Measurements from ENCODE around the gene TOX2. TPM values are rescaled to one million over a fixed set of nuclear protein-coding genes. Genes with fewer than 3 reads are reported as not detected.

The TOX2 gene
- total RNA-seq, 1 donor from 2014 or later, result not detected

DNA sequence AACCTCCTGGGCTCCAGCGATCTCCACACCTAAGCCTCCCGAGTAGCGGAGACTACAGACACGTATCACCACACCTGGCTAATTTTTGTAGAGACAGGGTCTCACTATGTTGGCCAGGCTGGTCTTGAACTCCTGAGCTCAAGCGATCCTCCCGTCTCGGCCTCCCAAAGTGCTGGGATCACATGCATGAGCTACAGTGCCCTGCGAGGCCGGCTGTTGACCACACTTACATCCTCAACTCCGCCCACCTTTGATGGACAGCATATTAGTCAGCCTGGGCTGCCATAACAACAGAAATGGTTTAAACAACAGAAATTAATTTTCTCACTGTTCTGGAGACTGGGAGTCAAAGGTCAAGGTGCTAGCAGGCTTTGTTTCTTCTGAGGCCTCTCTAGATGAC lies 164.6 kb downstream of the TOX2 start:
- Histone ChIP-seq H3K27me3 (ENCODE audit: control insufficient read depth, insufficient read depth, low read length) (no peaks in the 10 kb centered on the region), H3K36me3 (ENCODE audit: control insufficient read depth, insufficient read depth, low read length) (no peaks in the 10 kb centered on the region), H3K4me3 (ENCODE audit: low read depth, low read length) (no peak overlapping the region)
- DNase-seq (ENCODE audit: low read depth) (no peak), FAIRE-seq (no peak)
- TF ChIP-seq, protein P1, sequence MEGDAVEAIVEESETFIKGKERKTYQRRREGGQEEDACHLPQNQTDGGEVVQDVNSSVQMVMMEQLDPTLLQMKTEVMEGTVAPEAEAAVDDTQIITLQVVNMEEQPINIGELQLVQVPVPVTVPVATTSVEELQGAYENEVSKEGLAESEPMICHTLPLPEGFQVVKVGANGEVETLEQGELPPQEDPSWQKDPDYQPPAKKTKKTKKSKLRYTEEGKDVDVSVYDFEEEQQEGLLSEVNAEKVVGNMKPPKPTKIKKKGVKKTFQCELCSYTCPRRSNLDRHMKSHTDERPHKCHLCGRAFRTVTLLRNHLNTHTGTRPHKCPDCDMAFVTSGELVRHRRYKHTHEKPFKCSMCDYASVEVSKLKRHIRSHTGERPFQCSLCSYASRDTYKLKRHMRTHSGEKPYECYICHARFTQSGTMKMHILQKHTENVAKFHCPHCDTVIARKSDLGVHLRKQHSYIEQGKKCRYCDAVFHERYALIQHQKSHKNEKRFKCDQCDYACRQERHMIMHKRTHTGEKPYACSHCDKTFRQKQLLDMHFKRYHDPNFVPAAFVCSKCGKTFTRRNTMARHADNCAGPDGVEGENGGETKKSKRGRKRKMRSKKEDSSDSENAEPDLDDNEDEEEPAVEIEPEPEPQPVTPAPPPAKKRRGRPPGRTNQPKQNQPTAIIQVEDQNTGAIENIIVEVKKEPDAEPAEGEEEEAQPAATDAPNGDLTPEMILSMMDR (IDR thresholded peaks at IDR 0.05; ENCODE audit: insufficient read depth, low read length, severe bottlenecking), result no peak

DNA sequence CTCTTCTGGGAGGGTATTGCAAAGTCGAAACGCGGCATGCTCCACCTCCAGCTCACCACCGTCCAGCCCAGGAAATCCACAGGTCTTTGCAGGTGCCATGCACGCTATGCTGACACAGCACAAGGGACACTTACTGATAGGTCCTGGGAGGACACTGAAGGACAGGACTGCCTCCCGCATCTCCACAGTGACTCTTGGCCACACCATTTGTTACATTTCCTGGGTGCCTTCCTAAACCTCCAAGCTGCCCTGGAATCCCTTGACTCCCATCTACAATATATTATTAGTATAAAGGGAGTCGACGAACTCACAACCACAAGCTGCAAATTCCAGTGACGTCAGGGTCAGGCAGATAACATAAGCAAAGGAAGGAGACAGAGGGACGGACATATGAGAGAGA lies 165.4 kb downstream of the TOX2 start:
- no peaks in the 10 kb centered on the region for H3K27me3 ChIP-seq (ENCODE audit: control insufficient read depth, insufficient read depth, low read length)
- no peak for FAIRE-seq
- DNase-seq (ENCODE audit: low read depth), result no peak
- H3K36me3 ChIP-seq (ENCODE audit: control insufficient read depth, insufficient read depth, low read length), result no peaks in the 10 kb centered on the region
- TF ChIP-seq, protein P1 (IDR thresholded peaks at IDR 0.05; ENCODE audit: insufficient read depth, low read length, severe bottlenecking), result no peak
- H3K4me3 ChIP-seq (ENCODE audit: low read depth, low read length), result no peak overlapping the region

DNA sequence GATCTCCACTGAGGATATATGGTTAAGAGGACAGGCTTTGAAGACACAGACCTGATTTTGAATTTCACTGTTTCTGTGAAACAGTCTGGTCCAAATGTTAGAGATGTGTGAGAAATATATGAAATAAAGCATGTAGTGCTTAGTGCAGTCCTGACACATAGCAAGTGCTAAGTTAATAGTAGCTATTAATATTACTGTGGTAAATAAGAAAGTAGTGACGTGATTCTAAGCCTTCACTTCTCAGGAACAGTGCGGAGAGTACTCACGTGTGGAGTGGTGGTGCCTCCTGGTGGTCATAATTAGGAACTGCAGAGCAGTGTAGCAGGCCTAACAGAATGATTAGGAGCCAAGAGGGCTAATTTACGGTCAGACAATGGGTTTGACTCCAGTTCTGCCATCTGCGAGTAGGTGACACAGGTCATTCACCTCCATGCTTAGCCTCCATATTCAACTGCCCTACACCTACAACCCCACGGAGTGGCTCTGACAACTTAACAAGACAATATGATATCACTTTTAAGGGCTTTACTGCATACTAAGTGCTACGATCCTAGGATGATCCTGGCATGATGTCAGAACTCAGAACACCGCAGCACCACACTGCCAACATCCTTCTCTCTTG lies 166.1 kb downstream of the TOX2 start:
- FAIRE-seq, result no peak
- TF ChIP-seq, protein P1 (IDR thresholded peaks at IDR 0.05; ENCODE audit: insufficient read depth, low read length, severe bottlenecking), result peak; percentile 89
- Histone ChIP-seq H3K27me3 (ENCODE audit: control insufficient read depth, insufficient read depth, low read length) (no peaks in the 10 kb centered on the region), H3K36me3 (ENCODE audit: control insufficient read depth, insufficient read depth, low read length) (no peaks in the 10 kb centered on the region), H3K4me3 (ENCODE audit: low read depth, low read length) (no peak overlapping the region)
- peak; percentile 65 for DNase-seq (ENCODE audit: low read depth)

DNA sequence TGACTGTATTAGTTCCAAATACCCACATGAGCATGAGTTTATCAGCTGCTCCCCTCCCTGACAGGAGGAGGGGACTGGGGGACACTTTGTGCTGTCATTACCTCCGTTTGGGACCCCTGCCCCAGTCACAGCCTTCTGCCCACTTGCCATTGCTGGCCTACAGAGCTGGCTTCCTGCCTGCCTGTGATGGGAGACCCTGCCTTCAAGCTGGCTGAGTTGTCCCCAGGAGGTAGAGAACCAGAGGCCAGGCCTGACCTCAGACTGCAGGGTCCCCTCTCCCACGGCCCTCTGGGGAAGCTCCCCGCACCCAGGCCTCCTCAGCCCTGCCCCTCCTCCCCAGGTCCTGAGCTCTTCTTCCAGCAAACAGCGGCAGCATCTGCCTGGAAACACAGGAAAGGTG lies 166.8 kb downstream of the TOX2 start:
- Histone ChIP-seq H3K27me3 (ENCODE audit: control insufficient read depth, insufficient read depth, low read length) (no peaks in the 10 kb centered on the region), H3K4me3 (ENCODE audit: low read depth, low read length) (no peak overlapping the region), H3K36me3 (ENCODE audit: control insufficient read depth, insufficient read depth, low read length) (no peaks in the 10 kb centered on the region)
- FAIRE-seq (no peak), DNase-seq (ENCODE audit: low read depth) (no peak)
- TF ChIP-seq, protein P1 (IDR thresholded peaks at IDR 0.05; ENCODE audit: insufficient read depth, low read length, severe bottlenecking), result no peak

DNA sequence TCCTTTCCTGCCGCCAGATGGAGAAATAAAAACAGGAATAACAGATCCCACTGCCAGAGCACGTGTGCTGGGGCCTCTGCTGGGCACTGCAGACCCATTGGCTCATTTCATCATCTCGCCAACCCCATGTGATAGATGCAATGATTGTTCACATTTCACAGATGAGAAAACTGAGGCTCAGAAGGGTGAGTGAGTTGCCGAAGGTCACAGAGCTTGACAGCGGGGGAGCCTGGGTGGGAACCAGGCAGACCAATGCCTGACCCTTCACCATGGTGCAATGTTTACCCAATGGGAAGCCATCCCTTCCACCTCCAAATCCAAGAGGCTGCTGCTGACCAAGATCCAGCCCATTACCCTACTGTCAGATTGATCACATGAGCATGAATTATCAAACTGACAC lies 167.2 kb downstream of the TOX2 start:
- FAIRE-seq, result no peak
- TF ChIP-seq, protein P1 (IDR thresholded peaks at IDR 0.05; ENCODE audit: insufficient read depth, low read length, severe bottlenecking), result no peak
- Histone ChIP-seq H3K4me3 (ENCODE audit: low read depth, low read length) (no peak overlapping the region), H3K36me3 (ENCODE audit: control insufficient read depth, insufficient read depth, low read length) (no peaks in the 10 kb centered on the region), H3K27me3 (ENCODE audit: control insufficient read depth, insufficient read depth, low read length) (no peaks in the 10 kb centered on the region)
- no peak for DNase-seq (ENCODE audit: low read depth)

Measured in bronchial epithelial cell (primary cell).